Fibroblast of the conjunctiva (primary cell): Measurements from ENCODE around the gene AATK.
A peak's percentile ranks its signal among the peaks of the same experiment; 100 is the strongest.

Experiments used
- DNase-seq: peaks from one replicate; pipeline ENCODE4 v3.0.0-alpha.2; 2010; ENCODE audit warnings: low read depth

AATK gene

GRCh38 chr17:81127133-81127455, 38.9 kb downstream of the AATK start:
- no peak for DNase-seq

- DNase-seq: no peak
These were observed 39.5 kb downstream of the AATK start for GRCh38 chr17:81126281-81127132.

DNA sequence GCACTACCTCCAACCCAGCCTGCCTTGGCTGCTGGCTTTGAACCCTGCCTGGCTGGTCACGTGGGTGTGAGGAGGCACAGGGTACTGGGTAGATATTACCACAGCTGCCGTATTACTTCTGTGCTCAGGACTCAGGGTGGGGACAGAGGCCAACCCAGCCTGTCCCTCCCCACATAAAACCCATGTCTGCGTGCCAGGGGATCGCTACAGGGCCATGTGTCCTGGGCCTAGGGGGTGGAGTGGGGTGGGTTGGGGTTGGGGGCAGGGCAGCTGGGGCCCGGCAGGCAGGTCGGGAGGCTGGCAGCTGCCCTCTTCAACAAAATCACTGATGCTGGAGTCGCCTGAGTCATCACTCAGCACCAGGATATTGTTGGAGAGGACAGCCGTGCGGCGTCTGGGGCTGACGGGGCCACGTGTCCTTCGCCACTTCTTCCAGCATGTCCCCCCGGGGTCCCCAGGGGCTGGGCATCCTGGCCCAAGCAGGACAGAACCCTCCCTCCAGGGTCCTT, 40.4 kb downstream of the AATK start:
- DNase-seq: no peak

DNA sequence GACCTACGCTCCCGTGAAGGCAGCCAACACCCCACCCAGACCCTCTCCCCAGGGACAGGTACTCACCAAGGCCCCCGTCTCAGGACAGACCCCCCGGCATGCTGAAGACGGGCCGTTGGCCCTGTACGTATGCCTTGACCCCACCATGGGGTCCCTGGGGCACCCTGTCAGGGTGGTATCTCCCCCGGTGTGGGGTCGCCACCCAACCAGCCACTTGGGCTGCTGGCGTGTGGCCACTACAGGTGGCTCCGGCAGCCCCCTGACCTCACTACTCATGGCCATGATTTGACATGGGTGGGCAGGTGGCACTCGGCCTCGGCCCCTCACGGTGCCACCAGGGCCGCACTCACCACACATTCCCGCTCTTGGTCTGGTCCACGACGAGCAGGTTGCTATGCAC, 41.6 kb downstream of the AATK start:
- no peak for DNase-seq

DNA sequence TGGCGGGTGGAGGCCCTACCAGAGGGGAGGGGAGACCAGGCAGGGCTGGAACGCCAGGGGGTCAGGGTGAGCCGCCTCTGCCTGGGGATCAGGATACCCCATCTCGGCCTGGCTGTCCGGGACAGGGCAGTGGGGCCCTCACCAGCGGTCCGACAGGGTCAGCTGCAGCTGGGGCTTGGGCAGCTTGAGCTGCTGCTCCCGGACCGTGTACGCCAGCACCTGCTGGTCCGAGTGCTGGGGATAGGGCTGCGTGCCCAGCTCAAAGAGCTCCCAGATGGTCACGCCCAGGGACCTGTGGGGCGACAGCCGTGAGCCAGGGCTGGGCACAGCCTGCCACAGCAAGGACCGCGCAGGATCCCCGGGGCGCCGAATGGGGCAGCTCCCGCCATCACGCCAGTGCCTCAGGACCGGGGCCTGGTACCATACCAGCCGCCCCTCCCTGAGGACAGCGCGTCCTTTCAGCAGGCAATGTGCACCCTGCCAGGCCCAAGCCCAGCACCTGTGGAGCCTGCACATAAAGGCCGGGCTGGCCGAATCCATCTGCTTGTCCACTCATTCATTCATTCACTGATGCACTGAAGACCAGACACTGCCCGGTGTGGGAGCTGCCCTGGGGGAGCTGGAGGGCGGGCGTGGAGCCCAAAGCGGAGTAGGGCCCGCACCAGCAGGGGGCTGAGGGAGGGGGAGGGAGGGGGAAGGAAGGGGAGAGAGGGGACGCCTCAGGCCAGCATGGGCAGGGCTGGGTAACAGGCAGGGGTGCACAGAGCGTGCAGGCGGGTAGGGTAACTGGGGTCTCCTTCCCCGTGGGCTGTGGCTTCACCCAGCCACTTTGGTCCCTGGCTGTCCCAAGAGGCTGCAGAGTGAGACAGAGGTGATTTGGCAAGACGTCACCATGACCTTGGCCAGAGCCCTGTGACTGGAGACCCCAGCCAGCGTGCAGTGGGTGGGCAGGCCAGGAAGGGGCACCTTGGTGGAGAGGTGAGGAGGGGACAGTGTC, 42.7 kb downstream of the AATK start:
- DNase-seq: no peak

DNA sequence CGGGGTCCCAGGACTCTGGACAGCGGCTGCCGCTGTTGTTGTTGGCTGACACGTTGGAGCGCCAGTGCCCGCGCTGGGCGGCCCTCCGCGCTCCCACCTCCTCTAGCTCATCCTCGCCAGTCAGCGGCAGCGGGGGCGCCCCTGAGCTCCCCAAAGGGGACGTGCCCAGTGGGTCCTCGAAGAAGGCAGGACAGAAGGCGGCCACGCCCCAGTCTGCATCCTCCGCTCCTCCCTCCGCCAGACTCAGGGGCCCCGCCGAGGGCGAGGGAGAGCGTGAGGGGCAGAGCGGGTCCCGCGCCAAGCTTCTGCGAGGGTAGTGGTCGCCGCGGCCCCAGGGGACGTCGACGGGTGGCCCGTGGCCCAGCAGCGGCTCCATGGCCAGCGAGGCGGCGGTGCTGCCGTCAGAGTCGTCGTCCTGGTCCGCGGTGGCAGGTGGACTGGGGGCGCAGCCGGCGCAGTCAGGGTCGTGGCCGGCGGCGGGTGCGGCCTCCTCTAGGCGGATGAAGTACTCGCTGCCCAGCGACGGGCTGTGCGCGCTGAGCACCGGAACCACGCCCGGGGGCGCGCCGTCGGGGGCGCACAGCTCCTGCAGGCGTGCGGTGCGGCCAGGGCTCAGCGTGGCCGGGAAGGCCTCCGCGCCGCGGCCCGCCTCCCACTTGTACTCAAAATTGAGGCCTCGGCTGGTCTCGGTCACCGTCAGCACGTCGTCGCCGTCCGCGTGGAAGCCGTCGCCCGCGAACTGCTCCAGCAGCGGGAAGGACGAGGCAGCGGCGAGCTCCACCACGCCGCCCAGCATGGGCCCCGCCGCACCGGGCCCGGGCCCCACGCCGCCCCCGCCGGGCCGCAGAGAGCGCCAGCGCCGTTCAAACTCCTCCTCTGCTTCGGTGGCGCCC, 43.9 kb downstream of the AATK start:
- DNase-seq: no peak

DNA sequence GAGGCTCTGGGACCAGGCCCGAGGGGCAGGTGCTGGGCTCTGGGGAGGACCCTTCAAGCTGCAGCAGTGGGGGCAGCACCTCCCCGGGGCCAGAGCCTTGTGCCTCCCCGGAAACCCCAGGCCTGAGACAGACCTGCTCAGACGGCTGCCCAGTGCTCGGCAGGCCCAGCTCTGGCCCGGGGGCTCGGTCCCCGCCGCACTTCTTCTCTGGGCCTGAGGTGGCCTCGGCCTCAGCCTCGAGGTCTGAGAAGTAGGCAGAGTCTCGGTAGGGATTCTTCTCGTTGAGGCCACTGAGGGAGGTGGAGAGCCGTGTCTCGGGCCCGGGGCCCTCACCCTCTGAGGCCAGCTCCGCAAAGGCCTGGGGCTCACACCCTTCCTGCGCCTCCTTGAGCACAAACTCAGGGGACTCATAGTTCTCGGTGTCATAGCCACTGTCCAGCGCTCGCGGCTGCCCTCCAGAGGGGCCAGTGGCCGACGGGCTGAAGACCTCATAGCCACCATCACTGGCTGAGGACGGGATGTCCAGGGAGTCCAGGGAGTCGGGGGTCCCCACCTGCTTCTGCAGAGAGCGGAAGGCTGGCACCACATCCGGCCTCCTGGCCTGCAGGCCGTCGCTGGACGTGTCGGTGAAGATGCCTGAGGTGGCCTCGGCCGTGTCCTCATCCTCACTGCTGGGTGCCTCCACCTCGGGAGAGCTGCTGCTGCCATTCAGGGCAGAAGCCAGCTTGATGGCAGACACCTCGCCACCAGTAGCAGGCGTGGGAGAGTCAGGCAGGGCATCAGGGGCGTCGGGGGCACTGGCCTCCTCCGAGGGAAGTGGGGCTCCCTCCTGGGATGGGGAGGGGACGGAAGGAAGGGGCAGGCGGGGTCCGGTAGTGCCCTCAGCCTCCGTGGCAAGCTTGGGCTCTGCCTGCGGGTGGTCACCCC, 45.1 kb downstream of the AATK start:
- DNase-seq: no peak

- no peak for DNase-seq
These were observed 45.9 kb downstream of the AATK start for GRCh38 chr17:81120149-81120484.

GRCh38 chr17:81119223-81120148, 46.5 kb downstream of the AATK start:
- DNase-seq: peak; percentile 93

GRCh38 chr17:81118308-81119221, 47.5 kb downstream of the AATK start:
- DNase-seq: no peak

DNA sequence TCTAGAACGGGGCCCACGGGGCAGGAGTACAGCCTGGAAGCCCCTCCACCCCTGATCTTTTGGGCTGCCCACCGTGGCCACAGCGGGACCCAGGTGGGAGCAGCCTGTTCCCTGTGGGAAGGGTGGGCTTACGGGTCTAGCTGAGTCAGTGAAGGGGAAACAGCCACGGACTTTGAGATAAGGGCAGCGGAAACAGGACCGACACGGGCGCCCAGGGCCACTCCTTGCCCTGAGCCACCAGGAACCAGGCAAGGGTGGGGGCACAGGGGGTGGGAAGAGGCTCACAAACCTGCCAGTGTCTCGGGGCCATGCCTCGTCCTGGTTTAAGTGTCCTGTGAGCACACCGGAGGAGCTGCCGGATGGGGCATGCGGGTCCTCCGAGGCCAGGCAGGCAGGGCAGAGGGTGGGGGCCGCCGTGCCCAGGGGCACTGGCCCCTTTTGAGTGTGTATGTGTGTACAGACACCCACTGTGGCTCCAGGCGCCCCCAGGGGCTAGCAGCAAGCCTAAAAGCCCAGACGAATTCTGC, 48.3 kb downstream of the AATK start:
- no peak for DNase-seq

- no peak for DNase-seq
These were observed 49.3 kb downstream of the AATK start for GRCh38 chr17:81116704-81117103.

GRCh38 chr17:81115749-81116464, 50.1 kb downstream of the AATK start:
- no peak for DNase-seq

GRCh38 chr17:81115219-81115618, 50.8 kb downstream of the AATK start:
- no peak for DNase-seq

GRCh38 chr17:81114351-81115093, 51.5 kb downstream of the AATK start:
- DNase-seq: no peak

- DNase-seq: no peak
These were observed 52.8 kb downstream of the AATK start for GRCh38 chr17:81113158-81113724.

GRCh38 chr17:81112450-81112849, 53.6 kb downstream of the AATK start:
- DNase-seq: no peak
